GM21360 (cell line): ENCODE measurements around the gene DNAI7.

Source experiments
- ATAC-seq: cut with Tn5 transposase; IDR thresholded peaks from one replicate; pipeline ENCODE4 v1.9.1; 2021; ENCODE audit warnings: mild to moderate bottlenecking, moderate library complexity; ENCODE audit not compliant: unreplicated experiment

Gene DNAI7

GRCh38 chr12:25186038-25186787, 8.7 kb downstream of the DNAI7 start:
- no peak for ATAC-seq

GRCh38 chr12:25184132-25184531, 10.8 kb downstream of the DNAI7 start:
- ATAC-seq: no peak

- no peak for ATAC-seq
These were observed 12.2 kb downstream of the DNAI7 start for GRCh38 chr12:25182765-25183164.

GRCh38 chr12:25162866-25163265, 32.1 kb downstream of the DNAI7 start:
- no peak for ATAC-seq

GRCh38 chr12:25156061-25156460, 38.9 kb downstream of the DNAI7 start:
- ATAC-seq: no peak

GRCh38 chr12:25155022-25155576, 39.9 kb downstream of the DNAI7 start:
- ATAC-seq: peak; percentile 51

- ATAC-seq: no peak
These were observed 42.9 kb downstream of the DNAI7 start for GRCh38 chr12:25152055-25152454.

GRCh38 chr12:25151476-25151875, 43.5 kb downstream of the DNAI7 start:
- no peak for ATAC-seq

GRCh38 chr12:25146686-25147085, 48.3 kb downstream of the DNAI7 start:
- ATAC-seq: no peak

- ATAC-seq: no peak
These were observed 59.3 kb downstream of the DNAI7 start for GRCh38 chr12:25135531-25136154.

GRCh38 chr12:25131270-25131669, 63.7 kb downstream of the DNAI7 start:
- no peak for ATAC-seq

GRCh38 chr12:25130741-25131188, 64.2 kb downstream of the DNAI7 start:
- no peak for ATAC-seq

GRCh38 chr12:25126746-25127145, 68.2 kb downstream of the DNAI7 start:
- ATAC-seq: no peak

GRCh38 chr12:25126101-25126500, 68.9 kb downstream of the DNAI7 start:
- ATAC-seq: no peak

- no peak for ATAC-seq
These were observed 70.5 kb downstream of the DNAI7 start for GRCh38 chr12:25124493-25124892.

- no peak for ATAC-seq
These were observed 71.8 kb downstream of the DNAI7 start for GRCh38 chr12:25123126-25123525.

- ATAC-seq: no peak
These were observed 73.0 kb downstream of the DNAI7 start for GRCh38 chr12:25121916-25122315.

GRCh38 chr12:25121110-25121509, 73.8 kb downstream of the DNAI7 start:
- ATAC-seq: no peak

- ATAC-seq: no peak
These were observed 75.9 kb downstream of the DNAI7 start for GRCh38 chr12:25119020-25119419.

- no peak for ATAC-seq
These were observed 79.3 kb downstream of the DNAI7 start for GRCh38 chr12:25115677-25116076.

GRCh38 chr12:25113651-25114050, 81.3 kb downstream of the DNAI7 start:
- no peak for ATAC-seq

GRCh38 chr12:25110260-25110659, 84.7 kb downstream of the DNAI7 start:
- ATAC-seq: no peak
